Measurements from ENCODE around the gene SPI1.
"Not testable (repeated sequence)": the region's sequence is repeated elsewhere in the genome, so short reads cannot be mapped to it uniquely, and the experiment has no call there.

The SPI1 gene

DNA sequence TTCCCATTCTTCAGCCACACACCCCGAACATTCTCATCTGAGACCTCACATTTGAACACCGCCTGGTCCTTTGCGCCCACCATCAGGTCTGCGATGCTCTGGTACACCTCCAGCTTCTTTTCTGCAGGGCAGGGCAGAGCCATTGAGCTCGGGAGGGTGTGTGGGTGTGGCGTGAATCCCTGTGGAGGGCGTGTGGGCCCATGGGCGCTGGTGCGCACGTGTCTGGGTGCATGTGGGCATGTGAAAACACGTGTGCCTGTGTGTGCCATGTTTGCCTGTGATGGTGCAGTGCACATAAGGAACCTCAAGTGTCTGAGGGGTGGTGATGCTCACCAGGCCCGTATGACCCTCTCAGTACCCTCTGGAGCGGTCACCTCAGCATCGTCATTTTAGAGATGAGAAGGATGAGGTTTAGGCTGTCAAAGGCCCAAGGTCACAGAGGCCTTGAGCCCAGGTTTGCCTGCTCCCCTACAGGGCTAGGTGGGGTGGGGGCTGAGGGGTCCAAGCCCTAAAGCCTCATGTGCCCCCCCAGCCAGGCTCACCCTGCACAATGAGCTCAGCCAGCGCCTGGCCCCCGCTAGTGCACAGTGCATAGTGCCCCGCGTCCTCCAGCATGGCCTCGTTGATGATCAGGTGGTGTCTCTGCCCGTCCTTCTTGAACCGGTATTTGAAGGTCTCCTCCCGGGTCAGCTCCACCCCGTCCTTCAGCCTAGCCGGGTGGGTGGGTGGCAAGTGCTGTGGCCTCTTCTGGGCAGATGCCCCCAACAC is 36.1 kb downstream of the SPI1 start:
- FAIRE-seq, result no peak

DNA sequence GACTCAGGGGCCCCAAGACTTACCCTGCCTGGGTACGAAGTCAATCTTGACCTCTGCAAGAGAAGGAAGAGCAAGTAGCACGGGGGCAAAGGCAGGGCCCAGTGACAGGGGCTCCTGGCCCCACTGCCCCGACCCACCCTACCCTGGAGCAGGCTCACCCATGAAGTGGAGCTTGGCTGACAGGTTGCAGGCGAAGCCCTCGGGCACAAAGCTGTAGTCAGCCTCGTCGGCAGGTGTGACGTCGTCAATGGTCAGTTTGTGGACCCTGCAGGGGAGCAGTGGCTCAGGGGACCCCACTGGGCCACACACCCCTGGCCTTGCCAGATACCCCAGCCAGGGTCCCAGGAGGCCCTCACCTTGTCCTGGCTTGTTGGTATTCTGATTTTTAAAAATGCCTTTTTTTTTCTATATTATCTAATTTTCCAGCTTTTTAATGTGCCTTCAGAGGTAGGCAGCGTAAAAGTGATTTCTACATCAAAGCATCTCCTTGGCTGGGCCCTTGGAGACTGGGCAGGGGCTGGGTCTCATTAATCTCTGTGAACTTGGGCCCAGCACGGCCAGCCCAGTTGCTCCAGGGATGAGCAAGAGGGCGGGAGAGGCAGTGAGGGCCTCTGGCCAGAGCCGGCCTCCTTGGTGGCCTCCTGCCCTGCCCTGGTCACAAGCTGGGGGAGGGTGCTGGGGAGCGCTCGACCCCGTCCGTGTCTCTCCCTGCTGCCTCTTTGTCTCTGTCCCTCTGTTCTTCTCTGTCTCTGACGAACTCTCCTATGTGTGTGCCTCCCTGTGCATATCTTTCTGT is 37.2 kb downstream of the SPI1 start:
- FAIRE-seq, result no peak
- no peak for DNase-seq (ENCODE audit: low spot score)

More for the DNA sequence above, 36.1 kb downstream of the SPI1 start:
- no peak for DNase-seq (ENCODE audit: low spot score)

DNA sequence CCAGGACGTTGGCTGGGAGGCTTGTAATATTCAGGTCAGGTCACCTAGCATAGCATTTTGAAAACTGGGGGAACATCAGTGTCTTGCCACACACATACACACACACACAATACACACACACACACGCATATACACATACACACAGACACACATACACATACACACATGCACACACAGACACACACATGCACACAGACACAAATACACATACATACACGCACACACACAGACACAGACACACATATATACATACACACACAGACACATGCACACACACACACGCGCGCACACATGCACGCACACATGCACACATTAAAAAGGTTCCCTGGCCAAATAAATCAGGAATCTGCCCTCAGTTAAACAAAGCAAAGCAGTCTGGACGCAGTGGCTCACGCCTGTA is 38.3 kb downstream of the SPI1 start:
- DNase-seq (ENCODE audit: low spot score) (no peak), FAIRE-seq (no peak)

DNA sequence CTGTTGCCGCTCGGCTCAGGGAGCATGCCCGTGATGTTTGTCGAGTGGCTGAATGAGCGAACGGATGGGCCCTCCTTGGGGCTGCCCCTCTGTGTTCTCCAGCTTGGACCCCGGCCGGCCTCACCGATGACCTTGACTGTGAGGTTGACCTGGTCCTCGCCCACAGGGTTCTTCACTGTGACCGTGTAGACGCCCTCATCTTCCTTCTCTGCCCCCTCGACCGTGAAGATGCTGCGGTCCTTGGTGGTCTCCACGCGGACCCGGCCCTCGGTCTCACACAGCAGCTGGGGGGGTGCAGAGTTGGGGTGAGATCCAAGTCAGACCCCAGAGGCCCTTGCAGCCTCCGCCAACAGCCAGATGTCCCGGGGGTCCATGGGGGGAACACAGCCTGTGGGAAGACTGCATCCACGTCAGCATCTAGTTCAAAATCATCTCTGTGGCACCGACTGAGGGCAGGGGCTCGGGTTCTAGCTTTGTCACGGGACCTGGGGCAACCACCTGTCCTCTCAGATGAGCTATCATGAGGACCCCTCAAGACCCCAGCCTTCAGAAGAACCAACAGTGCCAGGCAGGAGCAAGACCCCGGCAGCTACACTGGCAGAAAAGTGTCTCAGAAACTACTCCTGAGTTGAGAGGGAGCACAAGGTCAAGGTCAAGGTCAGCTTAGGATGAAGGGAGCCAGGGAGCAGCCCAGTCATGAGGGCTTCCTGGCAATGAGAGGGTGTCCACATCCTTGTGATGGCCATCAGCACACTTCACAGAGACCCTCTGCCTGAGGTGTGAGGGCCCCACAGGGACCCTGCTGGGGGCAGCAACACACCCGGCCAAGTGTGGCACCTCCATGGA is 39.7 kb downstream of the SPI1 start:
- no peak for FAIRE-seq
- DNase-seq (ENCODE audit: low spot score), result no peak

DNA sequence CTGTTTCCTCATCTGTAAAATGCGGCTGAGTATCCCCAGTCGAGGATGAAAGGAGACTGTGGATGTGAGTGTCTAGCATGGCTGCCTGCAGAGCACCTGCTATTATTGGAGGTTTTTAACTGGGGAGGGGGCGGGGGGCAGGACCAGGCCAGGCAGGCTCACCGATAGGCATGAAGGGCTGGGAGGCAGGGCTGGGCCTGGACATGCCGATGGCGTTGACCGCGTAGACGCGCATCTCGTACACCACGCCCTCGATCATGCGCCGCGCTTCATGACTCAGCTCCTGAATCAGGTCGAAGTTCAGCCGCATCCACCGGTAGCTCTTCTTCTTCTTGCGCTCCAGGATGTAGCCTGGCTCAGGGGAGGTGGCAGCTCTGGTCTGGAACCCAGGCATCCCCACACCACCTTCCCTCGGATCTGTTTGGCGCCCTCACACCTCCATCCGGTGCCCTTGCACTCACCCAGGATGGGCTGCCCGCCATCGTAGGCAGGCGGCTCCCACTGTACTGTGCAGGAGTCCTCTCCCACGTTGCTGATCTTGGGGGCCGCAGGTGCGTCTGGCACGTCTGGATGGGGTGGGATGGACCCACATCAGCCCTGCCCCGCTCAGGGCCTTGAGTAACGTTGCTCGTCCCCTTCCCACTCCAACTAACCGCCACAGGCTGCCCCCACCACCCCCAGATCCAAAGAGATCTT is 41.0 kb downstream of the SPI1 start:
- DNase-seq (ENCODE audit: low spot score) (no peak), FAIRE-seq (no peak)

DNA sequence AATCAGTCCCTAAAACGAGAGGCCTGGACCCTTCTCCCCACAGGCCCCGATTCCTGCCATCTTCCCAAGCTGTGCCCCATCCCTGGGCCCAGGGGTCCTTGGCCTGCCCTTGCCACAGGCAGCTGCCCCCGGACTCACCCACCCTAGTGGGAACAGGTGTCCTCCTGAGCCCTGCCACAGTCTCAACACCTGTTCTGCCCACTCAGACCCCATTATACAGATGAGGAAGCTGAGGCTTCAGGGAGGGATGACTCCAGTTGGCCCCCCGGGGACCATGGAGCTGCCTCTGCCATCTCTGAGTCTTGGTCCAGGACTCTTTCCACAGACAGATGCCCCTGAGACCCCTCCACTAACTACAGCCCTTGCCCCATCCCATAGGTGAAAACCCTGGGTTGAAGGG is 41.8 kb downstream of the SPI1 start:
- no peak for DNase-seq (ENCODE audit: low spot score)
- FAIRE-seq, result no peak

DNA sequence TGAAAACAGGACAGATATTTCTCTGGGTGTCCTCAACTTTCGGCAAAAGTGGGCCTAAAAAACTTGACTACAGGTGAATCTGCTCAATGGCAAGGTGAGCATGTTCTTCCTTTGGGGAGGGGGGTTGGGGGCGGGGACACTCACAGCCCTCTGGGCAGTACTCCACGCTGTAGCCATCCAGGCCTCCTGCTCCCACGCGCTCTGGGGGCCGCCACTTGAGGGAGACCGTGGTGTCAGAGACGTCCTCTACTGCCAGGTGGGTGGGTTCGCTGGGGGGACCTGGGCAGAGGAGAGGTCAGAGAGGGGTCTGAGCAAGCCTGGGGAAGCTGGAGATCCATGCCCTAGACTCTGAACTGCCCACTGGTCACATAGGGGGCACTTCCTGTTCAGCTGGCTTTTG is 42.6 kb downstream of the SPI1 start:
- DNase-seq (ENCODE audit: low spot score) (no peak), FAIRE-seq (no peak)

DNA sequence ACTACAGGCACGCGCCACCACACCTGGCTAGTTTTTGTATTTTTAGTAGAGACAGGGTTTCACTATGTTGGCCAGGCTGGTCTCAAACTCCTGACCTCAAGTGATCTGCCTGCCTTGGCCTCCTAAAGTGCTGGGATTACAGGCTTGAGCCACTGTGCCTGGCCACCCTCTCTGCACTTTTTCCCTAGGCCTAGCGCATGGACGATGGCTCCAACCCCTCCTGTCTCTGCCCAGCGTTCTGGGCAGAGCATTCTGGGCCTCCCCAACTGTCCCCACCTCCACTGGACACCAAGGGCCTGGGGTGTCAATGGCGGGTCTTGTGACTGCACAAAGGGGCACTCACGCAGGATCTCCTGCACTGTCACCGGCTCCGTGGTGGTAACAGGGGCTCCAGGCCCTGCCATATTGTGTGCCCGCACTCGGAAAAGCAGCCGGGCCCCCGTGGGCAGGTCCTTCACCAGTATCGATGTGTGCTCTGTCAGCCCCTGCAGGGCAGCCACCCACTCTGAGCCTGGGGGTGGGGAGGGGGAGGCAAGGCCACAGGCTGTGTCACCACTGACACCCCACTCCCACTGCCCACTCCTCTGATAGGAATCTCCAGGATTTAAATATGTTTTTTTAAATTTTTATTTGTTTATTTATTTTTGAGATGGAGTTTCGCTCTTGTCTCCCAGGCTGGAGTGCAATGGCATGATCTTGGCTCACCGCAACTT is 43.5 kb downstream of the SPI1 start:
- FAIRE-seq; DNase-seq (ENCODE audit: low spot score): not testable (repeated sequence)

DNA sequence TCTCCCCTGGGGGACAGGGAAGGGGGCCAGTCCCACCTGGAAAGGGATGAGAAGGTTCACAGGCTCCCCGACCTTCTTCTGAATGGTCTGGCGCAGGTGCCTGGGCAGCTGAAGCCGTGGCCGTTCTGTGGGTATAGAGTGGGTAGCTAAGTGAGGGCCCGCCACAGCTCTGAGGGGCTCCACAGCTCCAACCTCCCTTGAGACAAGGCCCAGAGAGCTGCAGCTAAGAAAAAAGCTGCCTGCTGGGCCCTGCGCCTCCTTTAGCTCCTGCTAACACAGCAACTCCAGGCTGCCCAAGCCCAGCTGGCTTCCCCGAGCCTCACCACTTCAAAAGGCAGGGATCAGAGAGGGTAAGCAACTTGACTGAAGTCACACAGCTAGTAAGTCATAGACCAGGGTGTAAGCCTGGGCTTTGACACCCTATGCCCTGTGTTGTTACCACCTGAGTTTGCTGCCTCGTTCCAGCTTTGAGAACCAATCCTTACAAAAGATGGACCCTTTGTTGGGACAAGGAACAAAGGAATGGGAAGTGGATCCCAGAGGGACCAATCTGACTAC is 44.4 kb downstream of the SPI1 start:
- no peak for FAIRE-seq
- no peak for DNase-seq (ENCODE audit: low spot score)

DNA sequence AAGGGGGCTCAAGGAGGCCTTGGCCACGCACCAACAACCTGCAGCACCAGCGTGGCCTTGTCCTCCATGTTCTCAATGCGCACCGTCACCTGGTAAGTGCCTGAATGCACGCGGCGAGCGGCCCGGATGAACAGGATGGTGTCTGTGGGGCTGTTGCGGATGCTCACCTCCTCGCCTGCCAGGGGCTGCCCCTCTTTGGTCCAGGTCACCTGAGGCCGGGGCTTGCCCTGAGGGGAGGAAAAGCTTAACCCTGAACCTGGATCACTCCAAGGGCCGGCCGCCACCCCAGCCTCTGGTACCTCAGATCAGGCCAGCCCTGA is 44.9 kb downstream of the SPI1 start:
- no peak for FAIRE-seq
- DNase-seq (ENCODE audit: low spot score), result no peak

DNA sequence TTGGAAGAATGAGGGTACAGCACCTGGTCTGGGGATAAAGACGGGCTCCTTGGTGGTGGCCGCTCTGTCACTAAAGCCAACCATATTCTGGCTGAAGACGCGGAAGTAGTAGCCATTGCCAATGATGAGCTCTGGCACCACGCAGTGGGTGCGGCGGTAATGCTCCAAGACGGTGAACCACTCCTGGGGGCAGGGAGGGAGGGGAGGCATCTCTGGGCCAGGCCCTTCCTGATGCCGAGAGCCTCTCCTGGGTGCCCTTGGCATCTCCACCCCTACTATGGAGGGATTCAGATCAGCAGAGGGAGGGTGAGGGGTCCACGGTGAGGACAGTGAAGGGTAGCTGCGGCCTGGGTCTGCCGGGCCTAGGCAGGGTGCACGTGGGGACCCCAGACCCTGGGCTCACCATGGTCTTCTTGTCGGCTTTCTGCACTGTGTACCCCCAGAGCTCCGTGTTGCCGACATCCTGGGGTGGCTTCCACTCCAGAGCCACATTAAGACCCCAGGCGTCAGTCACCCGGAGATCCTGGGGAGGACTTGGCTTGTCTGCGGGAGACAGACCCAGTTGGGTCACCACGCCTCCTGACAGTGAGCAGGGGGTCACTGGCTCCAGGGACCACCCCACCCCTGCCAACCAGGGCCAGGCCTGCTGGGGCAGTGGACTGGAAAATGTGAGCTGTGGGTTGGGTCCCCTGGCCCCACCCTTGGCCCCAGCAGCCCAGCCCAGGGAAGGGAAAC is 45.4 kb downstream of the SPI1 start:
- no peak for DNase-seq (ENCODE audit: low spot score)
- no peak for FAIRE-seq

DNA sequence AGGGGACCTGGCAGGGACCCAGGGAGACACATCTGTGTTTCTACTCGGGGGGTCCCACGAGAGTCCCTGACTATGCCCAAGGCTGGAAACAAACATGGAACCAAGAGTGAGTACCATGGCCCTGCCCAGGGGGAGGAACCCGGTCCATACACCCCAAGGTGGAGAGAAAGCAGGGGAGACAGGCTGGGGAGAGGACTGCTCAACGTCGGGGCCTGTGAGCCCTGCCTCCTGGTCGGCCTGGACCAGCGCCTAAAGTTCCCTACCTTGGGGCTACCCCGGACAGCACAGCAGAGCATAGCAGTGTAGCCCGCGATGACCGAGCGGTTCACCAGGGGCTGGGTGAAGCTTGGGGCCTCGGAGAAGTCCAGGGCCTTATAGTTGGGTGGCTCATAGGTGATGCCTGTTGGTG is 46.0 kb downstream of the SPI1 start:
- FAIRE-seq, result no peak
- DNase-seq (ENCODE audit: low spot score), result no peak

DNA sequence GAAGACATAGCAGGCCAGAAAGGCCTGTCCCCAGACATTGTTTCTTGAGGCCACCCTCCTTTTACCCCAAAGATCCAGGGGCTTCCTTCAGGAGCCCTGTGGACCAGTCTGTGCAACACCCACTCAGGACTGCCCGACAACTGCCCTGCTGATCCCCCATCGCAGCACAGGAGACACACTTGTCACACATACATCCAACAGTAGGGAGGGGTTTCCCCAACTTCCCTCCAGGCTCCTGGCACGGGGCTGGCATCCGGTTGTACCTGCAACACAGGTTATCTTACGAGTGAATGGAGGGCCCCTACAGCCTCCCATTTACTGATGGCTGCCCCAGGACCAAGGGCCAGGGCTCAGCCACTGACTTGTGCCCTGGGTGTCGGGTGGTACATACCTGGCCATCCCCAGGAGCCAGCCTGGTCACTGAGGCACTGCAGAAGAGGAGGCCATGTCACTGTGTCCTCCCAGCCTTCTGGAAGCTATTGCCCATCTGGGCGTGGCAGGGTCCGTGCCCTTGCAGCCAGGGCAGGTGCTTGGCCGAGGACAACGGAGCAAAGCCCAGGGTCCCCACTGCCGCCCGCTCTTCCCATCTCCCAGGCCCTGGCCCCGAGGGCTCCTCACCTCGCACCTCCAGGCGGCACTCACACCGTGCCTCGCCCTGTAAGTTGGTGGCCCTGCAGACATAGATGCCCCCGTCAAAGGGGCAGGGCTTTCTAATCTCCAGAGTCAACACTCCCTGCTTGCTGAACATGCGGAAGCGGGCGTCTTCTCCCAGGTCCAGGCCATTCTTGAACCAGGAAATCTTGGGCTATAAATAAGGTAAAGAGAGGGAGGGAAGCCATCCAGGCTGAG is 46.7 kb downstream of the SPI1 start:
- DNase-seq (ENCODE audit: low spot score), result no peak
- no peak for FAIRE-seq

DNA sequence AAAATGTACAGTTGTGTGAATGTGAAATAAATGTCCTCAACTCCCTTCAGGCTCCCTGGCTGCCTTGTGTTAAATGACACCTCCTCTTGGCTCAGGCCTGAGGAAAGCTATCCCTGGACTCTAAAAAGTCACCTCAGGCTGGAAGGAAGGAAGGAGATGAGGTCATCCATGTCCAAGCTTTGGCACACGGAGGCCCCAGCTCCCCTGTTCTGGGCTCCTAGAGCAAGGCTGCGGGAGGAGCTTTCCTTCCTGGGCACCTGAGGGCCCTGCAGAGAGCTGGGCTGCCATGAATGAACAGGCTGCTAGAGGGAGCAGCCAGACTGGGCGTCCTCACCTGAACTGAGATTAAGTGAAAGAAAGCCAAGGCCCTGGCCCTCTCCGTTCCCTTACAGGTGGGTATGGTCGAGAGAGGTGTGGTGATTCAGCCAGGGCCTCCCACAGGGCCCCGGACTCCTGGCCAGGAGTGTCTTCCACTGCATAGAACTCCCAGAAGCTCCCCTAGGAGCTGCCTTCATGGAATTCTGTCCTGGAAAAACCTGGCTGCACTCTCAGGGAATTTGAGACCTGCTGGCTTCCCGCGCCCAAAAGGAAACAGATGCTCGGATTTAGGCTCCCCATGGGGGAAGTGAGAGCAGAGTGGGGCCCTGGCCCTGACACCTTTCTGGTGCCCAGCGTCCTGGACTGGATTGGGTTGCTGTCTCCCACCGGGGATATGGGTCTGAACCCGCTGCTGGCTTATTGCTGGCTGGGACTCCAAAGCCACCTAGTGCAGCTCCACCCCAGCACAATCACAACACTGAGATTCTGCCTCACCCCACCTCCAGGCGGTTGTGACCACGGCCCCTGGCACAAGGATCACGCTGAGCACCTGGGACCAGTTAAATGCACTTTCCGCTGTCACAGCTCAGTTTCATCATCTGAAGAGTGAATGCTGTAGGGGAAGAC is 48.1 kb downstream of the SPI1 start:
- FAIRE-seq (no peak), DNase-seq (ENCODE audit: low spot score) (no peak)

DNA sequence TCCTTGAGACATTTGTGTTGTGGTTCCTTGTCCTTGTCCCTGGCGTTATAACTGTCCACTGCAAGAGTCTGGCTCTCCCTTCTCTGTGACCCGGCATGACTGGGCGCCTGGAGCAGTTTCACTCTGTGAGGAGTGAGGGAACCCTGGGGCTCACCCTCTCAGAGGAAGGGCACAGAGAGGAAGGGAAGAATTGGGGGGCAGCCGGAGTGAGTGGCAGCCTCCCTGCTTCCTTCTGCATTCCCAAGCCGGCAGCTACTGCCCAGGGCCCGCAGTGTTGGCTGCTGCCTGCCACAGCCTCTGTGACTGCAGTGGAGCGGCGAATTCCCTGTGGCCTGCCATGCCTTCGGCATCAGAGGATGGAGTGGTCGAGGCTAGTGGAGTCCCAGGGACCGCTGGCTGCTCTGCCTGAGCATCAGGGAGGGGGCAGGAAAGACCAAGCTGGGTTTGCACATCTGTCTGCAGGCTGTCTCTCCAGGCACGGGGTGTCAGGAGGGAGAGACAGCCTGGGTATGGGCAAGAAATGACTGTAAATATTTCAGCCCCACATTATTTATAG is 48.8 kb downstream of the SPI1 start:
- no peak for DNase-seq (ENCODE audit: low spot score)
- FAIRE-seq, result no peak

DNA sequence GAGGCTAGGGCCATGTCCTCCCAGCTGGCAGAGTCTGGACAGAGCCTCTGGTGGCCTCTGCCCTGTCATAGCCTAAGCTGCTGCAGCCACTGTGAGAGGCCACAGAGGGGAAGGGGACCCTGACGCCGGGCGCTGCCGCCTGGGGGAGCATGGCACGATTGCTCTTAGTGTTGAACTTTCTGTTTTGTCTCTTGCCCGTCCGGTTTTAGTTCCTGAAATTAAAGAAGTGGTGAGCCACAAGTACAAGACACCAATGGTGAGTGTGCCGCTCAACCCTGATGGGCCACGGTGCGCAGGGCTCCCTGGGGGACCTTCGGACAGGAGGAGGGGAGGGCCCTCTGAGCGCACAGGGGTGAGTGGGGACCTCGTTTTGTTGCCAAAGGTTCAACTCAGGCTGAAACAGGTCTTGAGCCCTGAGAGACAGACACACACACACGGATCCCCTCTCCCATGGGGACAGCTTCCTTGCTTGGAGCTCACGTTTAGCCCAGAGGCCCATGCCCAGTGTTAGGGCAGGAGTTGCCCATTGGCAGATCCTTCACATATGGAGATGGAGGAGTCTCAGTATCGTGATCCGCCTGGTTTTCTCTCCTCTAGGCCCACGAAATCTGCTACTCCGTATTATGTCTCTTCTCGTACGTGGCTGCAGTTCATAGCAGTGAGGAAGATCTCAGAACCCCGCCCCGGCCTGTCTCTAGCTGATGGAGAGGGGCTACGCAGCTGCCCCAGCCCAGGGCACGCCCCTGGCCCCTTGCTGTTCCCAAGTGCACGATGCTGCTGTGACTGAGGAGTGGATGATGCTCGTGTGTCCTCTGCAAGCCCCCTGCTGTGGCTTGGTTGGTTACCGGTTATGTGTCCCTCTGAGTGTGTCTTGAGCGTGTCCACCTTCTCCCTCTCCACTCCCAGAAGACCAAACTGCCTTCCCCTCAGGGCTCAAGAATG is 49.6 kb downstream of the SPI1 start:
- FAIRE-seq (no peak), DNase-seq (ENCODE audit: low spot score) (no peak)

Data from RCC 7860 (cell line).